ENCODE results near the gene GALP.
"Not testable (repeated sequence)": the region's sequence is repeated elsewhere in the genome, so short reads cannot be mapped to it uniquely, and the experiment has no call there.

GALP gene

GRCh38 chr19:56176881-56177280, 1.1 kb downstream of the GALP start:
- no peak overlapping the region for H3K4me3 ChIP-seq (ENCODE audit: control insufficient read depth, low read depth, low read length)
- no peak for TF ChIP-seq CTCF (conservative IDR thresholded peaks at IDR 0.05; ENCODE audit: control insufficient read depth, insufficient read depth, low read depth, low read length)
- no peak for DNase-seq (ENCODE audit: low read depth)

GRCh38 chr19:56177564-56178243, 1.9 kb downstream of the GALP start:
- no peak for DNase-seq (ENCODE audit: low read depth)
- TF ChIP-seq CTCF (conservative IDR thresholded peaks at IDR 0.05; ENCODE audit: control insufficient read depth, insufficient read depth, low read depth, low read length): no peak

GRCh38 chr19:56189785-56190184, 14.0 kb downstream of the GALP start:
- no peak overlapping the region for H3K4me3 ChIP-seq (ENCODE audit: control insufficient read depth, low read depth, low read length)
- TF ChIP-seq CTCF (conservative IDR thresholded peaks at IDR 0.05; ENCODE audit: control insufficient read depth, insufficient read depth, low read depth, low read length): no peak
- DNase-seq (ENCODE audit: low read depth): no peak

More at GRCh38 chr19:56177564-56178243, 1.9 kb downstream of the GALP start:
- no peak overlapping the region for H3K4me3 ChIP-seq (ENCODE audit: control insufficient read depth, low read depth, low read length)

GRCh38 chr19:56191115-56191514, 15.3 kb downstream of the GALP start:
- TF ChIP-seq CTCF (conservative IDR thresholded peaks at IDR 0.05; ENCODE audit: control insufficient read depth, insufficient read depth, low read depth, low read length): no peak
- DNase-seq (ENCODE audit: low read depth): no peak
- H3K4me3 ChIP-seq (ENCODE audit: control insufficient read depth, low read depth, low read length): no peak overlapping the region

GRCh38 chr19:56191711-56192110, 15.9 kb downstream of the GALP start:
- DNase-seq (ENCODE audit: low read depth): no peak
- TF ChIP-seq CTCF (conservative IDR thresholded peaks at IDR 0.05; ENCODE audit: control insufficient read depth, insufficient read depth, low read depth, low read length): no peak
- H3K4me3 ChIP-seq (ENCODE audit: control insufficient read depth, low read depth, low read length): no peak overlapping the region

- TF ChIP-seq CTCF (conservative IDR thresholded peaks at IDR 0.05; ENCODE audit: control insufficient read depth, insufficient read depth, low read depth, low read length): no peak
- DNase-seq (ENCODE audit: low read depth): no peak
- no peak overlapping the region for H3K4me3 ChIP-seq (ENCODE audit: control insufficient read depth, low read depth, low read length)
Observed at GRCh38 chr19:56193981-56194640, 18.3 kb downstream of the GALP start.

GRCh38 chr19:56197646-56198045, 21.8 kb downstream of the GALP start, which contains the start of gene ZSCAN5B:
Gene ZSCAN5B, minus strand, starts transcription at chr19:56197783. Its CDS starts 4,731 bp downstream, at chr19:56193052.
- not testable (repeated sequence) for H3K4me3 ChIP-seq (ENCODE audit: control insufficient read depth, low read depth, low read length); DNase-seq (ENCODE audit: low read depth)
